ENCODE data around the gene CSH1. TPM values are rescaled to one million over a fixed set of nuclear protein-coding genes. Genes with fewer than 3 reads are reported as not detected.
"Not testable (repeated sequence)": the region's sequence is repeated elsewhere in the genome, so short reads cannot be mapped to it uniquely, and the experiment has no call there.

The CSH1 gene
- polyA plus RNA-seq, 1 experiment: not detected

DNA sequence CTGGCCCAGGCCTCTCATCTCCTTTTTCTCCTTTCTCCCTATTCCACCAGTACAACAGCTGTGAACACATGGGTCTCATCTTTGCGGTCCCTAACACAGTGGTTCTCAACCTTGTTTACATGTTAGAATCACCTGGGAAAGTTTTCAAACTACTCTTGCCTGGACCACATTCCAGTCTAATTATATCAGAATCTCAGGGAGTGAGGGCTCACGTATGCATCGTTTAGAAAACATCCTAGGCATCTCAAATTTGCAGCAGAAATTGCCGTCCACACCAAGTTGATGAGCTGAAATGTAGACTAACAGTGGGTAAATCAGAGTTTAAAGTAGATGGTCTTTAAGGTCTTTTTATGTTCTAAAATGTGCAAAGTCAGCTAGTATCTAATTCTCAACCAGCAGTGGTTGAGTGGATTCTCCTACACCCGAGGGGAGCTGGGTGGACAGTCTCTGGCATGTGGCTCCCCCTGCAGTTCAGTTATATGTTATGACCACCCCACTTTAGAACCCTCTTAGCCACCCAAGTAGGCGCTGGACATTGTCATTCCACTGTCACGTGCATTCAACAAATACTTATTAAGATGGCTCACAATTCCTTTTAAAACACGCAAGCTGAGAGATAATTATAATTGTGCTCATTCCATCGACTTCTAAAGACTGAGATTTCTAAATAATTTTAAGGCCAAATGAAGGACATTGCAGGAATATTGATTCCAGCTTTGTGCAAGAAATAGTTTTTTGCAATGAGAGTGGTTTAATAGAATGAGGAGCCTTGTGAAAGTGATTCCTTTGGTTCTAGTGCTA lies 26.7 kb downstream of the CSH1 start:
- CTCF ChIA-PET: interaction anchor here (0.6 to 6.5 kb wide), 9 partner anchors 12 to 27 kb away, joined by 3 to 37 read pairs (median 4); partner anchors contain the start of genes GH2 and SMARCD2
- H3K36me3 ChIP-seq (ENCODE audit: control insufficient read depth, insufficient read depth, low read length); H3K27me3 ChIP-seq (ENCODE audit: control insufficient read depth, insufficient read depth, low read length); POLR2A ChIA-PET; H3K4me3 ChIP-seq (ENCODE audit: low read depth, low read length): not testable (repeated sequence)
- peak; percentile 4 for DNase-seq (ENCODE audit: low read depth)
- peak; percentile 32 for TF ChIP-seq CTCF (IDR thresholded peaks at IDR 0.05; ENCODE audit: insufficient read depth, low read depth, low read length)

- H3K27me3 ChIP-seq (ENCODE audit: control insufficient read depth, insufficient read depth, low read length); H3K36me3 ChIP-seq (ENCODE audit: control insufficient read depth, insufficient read depth, low read length); H3K4me3 ChIP-seq (ENCODE audit: low read depth, low read length); POLR2A ChIA-PET; DNase-seq (ENCODE audit: low read depth): not testable (repeated sequence)
- CTCF ChIA-PET: interaction anchor here (0.8 to 6.5 kb wide), 16 partner anchors 10 to 637 kb away, joined by 3 to 37 read pairs (median 4); partner anchors contain the start of genes GH2, PSMC5 and SMARCD2
These were observed 29.7 kb downstream of the CSH1 start for GRCh38 chr17:63866625-63867024.

- H3K4me3 ChIP-seq (ENCODE audit: low read depth, low read length): no peak overlapping the region
- POLR2A ChIA-PET: no interaction called here
- CTCF ChIA-PET: interaction anchor here (0.6 to 5.2 kb wide), 10 partner anchors 8 to 1648 kb away, joined by 3 to 28 read pairs (median 4); partner anchors contain the start of gene GH2
- peaks cover 13% of the 10 kb centered on the region for H3K27me3 ChIP-seq (ENCODE audit: control insufficient read depth, insufficient read depth, low read length)
- no peak for TF ChIP-seq CTCF (IDR thresholded peaks at IDR 0.05; ENCODE audit: insufficient read depth, low read depth, low read length)
- H3K36me3 ChIP-seq (ENCODE audit: control insufficient read depth, insufficient read depth, low read length): no peaks in the 10 kb centered on the region
- DNase-seq (ENCODE audit: low read depth): no peak
These were observed 37.1 kb downstream of the CSH1 start for GRCh38 chr17:63859257-63859656.

GRCh38 chr17:63856425-63856824 lies 39.9 kb downstream of the CSH1 start:
- H3K4me3 ChIP-seq (ENCODE audit: low read depth, low read length); DNase-seq (ENCODE audit: low read depth); H3K36me3 ChIP-seq (ENCODE audit: control insufficient read depth, insufficient read depth, low read length); POLR2A ChIA-PET: not testable (repeated sequence)
- CTCF ChIA-PET: interaction anchor here (0.7 to 4.7 kb wide), 2 partner anchors 9 to 49 kb away, joined by 3 to 28 read pairs; no protein-coding TSS in a partner anchor
- peaks cover 14% of the 10 kb centered on the region for H3K27me3 ChIP-seq (ENCODE audit: control insufficient read depth, insufficient read depth, low read length)

- Histone ChIP-seq H3K4me3 (ENCODE audit: low read depth, low read length) (no peak overlapping the region), H3K36me3 (ENCODE audit: control insufficient read depth, insufficient read depth, low read length) (no peaks in the 10 kb centered on the region), H3K27me3 (ENCODE audit: control insufficient read depth, insufficient read depth, low read length) (peaks cover 12% of the 10 kb centered on the region)
- DNase-seq (ENCODE audit: low read depth): no peak
- CTCF ChIA-PET: interaction anchor here (1.5 to 4.7 kb wide), 3 partner anchors 8 to 15 kb away, joined by 4 to 28 read pairs (median 6); no protein-coding TSS in a partner anchor
- POLR2A ChIA-PET: no interaction called here
- TF ChIP-seq CTCF (IDR thresholded peaks at IDR 0.05; ENCODE audit: insufficient read depth, low read depth, low read length): no peak
These were observed 41.2 kb downstream of the CSH1 start for GRCh38 chr17:63855185-63855584.

- Histone ChIP-seq H3K36me3 (ENCODE audit: control insufficient read depth, insufficient read depth, low read length) (no peaks in the 10 kb centered on the region), H3K27me3 (ENCODE audit: control insufficient read depth, insufficient read depth, low read length) (peaks cover 10% of the 10 kb centered on the region), H3K4me3 (ENCODE audit: low read depth, low read length) (no peak overlapping the region)
- ChIA-PET POLR2A (no interaction called here), CTCF (interaction anchor here (1.0 to 4.7 kb wide), 4 partner anchors 8 to 27 kb away, joined by 3 to 28 read pairs (median 5); partner anchors contain the start of gene GH2)
- no peak for DNase-seq (ENCODE audit: low read depth)
- TF ChIP-seq CTCF (IDR thresholded peaks at IDR 0.05; ENCODE audit: insufficient read depth, low read depth, low read length): no peak
These were observed 41.7 kb downstream of the CSH1 start for GRCh38 chr17:63854709-63855108.

Data from BJ (cell line).